Adrenal gland (tissue), 12 donors: ENCODE results near the gene GRID1. TPM values are rescaled to one million over a fixed set of nuclear protein-coding genes. Genes with fewer than 3 reads are reported as not detected.

Source experiments
- DNase-seq, 7 donors: peaks; one replicate each; pipeline ENCODE4 v3.0.0-alpha.2; 2019 to 2020
- H3K27ac ChIP-seq, 5 donors: fragments of 200-600 bp; sonication (generic) in 4 of 5; 1 replicate in 3 of 5; 2 replicates in 2 of 5; pipeline versions ENCODE4 v1.5.1 to v1.8.0; 2016 to 2020; ENCODE audit warnings: mild to moderate bottlenecking in 1 of 5
- H3K27me3 ChIP-seq: fragments of 200-600 bp; 2 replicates; pipeline ENCODE4 v1.8.0; 2021
- H3K36me3 ChIP-seq, 2 donors: fragments of 200-600 bp; replicated peaks in 1 of 2; 1 replicate in 1 of 2; 2 replicates in 1 of 2; pipeline versions ENCODE4 v1.5.1 to v1.8.0; 2018 to 2022
- H3K4me1 ChIP-seq, 2 donors: fragments of 200-600 bp; replicated peaks in 1 of 2; 1 replicate in 1 of 2; 2 replicates in 1 of 2; pipeline versions ENCODE4 v1.5.1 to v1.8.0; 2018 to 2021
- H3K4me3 ChIP-seq, 4 donors: fragments of 200-600 bp; sonication (generic) in 3 of 4; one replicate each; pipeline ENCODE4 v1.5.1; 2016 to 2018
- H3K9me3 ChIP-seq, 3 donors: fragments of 200-600 bp; sonication (generic) in 1 of 3; replicated peaks in 1 of 3; 1 replicate in 2 of 3; 2 replicates in 1 of 3; pipeline versions ENCODE4 v1.5.1 to v1.8.0; 2016 to 2021
- POLR2A ChIP-seq, 2 donors: fragments of 450-650 bp; IDR thresholded peaks; one replicate each; pipeline ENCODE4 v1.6.1; 2017; ENCODE audit warnings: antibody characterized with exemption in 2 of 2, mild to moderate bottlenecking in 2 of 2, moderate library complexity in 1 of 2
- WGBS, 4 donors: extraction: QIAGEN DNeasy Blood & Tissue Kit in 2 of 4; methylation state at CpG; one replicate each; pipeline versions ENCODE4 v1.1.5 to v1.1.7; 2013 to 2017; 5-methylcytosine and 5-hydroxymethylcytosine counted together
- intact Hi-C, 2 donors: fragments of 100-400 bp; cut with DNase I; formaldehyde crosslinking; loops; one replicate each; pipeline versions ENCODE4 v1.14.1 to v1.15.0; 2022 to 2023
- polyA plus RNA-seq, 3 donors: library from polyadenylated mRNA; stranded (reverse); fragments of 200-250 nt in 2 of 3; fragments of 350-450 nt in 1 of 3; fragmentation: Illumina TruSeq in 1 of 3; extraction: RNeasy Lipid Tissue Mini Kit (QIAGEN cat#74804) in 1 of 3; gene quantifications; one replicate each; pipeline ENCODE4 v1.2.3, GENCODE V29; 2013 to 2014
- total RNA-seq, 9 donors: library from RNA; depleted of rRNA in 4 of 9; stranded (reverse); fragments of >200 nt in 4 of 9; fragments of 120-200 nt in 1 of 9; fragmentation: NEBNext Ultra II Directional in 1 of 9; extraction: Animal tissue kit (Norgen Biotek cat#: 25700) in 1 of 9; gene quantifications; one replicate each; pipeline versions ENCODE4 v1.1.0 to v1.2.4, GENCODE V29; 2013 to 2023
- TF ChIP-seq, protein P1 (sequence below), 6 experiments: fragments of 450-650 bp in 4 of 6; fragments of 200-600 bp in 2 of 6; sonication (generic) in 1 of 6; IDR thresholded peaks; 1 replicate in 5 of 6; 2 replicates in 1 of 6; pipeline versions ENCODE4 v1.5.1 to v1.8.0; 2016 to 2021; ENCODE audit warnings: antibody characterized with exemption in 6 of 6, mild to moderate bottlenecking in 2 of 6, moderate library complexity in 1 of 6
- donor health status: healthy with polysubstance abuse.
- donor health status: Bipolar disorder and iron deficiency.
- donor health status: DM: yes; HTN: yes; CAD: no.
- donor health status: DM: no; HTN: no; CAD: no.
- donor health status: DM: no; HTN: no; CAD: no.
- donor health status: DM: yes; HTN: yes; CAD: no.

GRID1 gene
- total and polyA plus RNA-seq, 12 donors = 2.2 to 8.0 (median 4.1) TPM

DNA sequence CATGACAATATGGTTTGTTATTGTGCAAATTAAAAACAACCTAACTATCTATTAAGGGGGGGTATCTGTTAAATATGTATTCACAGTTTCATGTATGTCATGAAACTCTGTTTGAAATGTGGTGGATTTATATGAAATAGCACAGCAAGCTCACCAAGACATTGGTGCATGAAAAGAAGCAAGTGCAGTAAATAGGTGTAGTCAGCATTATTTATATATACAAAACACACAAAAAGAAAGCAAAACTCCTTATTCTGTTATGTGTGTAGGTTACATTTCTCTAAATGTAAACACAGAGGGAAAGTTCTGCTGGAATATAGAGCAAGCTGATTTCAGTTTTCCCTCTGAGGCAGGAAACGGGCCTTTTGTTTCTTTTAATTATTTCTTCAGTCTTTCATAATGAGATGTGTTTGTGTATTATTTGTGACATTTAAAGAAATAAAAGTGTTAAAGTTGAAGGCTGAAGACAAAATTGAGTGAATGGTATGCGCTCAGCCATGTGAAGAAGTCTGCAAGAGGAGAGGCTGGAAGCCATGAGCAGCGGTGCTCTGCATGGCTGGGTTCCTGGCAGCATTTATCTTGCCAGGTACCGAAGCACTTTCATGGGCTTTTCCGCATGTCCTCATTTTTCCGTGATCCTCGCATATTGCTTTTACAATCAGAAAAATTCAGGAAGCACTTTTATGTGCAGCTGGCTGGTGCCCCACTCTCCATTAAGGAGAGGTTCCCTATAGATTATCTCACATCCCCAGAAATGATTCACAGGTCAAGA lies 38.5 kb downstream of the GRID1 start:
- Histone ChIP-seq H3K9me3 (no peaks in the 10 kb centered on the region), H3K36me3 (no peaks in the 10 kb centered on the region), H3K4me1 (no peaks in the 10 kb centered on the region), H3K4me3 (no peak overlapping the region), H3K27ac (no peak overlapping the region), H3K27me3 (no peaks in the 10 kb centered on the region)
- intact Hi-C loops = no loop called here
- WGBS, 4 donors = 84 to 92% (median 86%) methylated on average over 7 of the region's 7 CpGs
- TF ChIP-seq POLR2A (IDR thresholded peaks at IDR 0.05) = no peak
- TF ChIP-seq, protein P1, sequence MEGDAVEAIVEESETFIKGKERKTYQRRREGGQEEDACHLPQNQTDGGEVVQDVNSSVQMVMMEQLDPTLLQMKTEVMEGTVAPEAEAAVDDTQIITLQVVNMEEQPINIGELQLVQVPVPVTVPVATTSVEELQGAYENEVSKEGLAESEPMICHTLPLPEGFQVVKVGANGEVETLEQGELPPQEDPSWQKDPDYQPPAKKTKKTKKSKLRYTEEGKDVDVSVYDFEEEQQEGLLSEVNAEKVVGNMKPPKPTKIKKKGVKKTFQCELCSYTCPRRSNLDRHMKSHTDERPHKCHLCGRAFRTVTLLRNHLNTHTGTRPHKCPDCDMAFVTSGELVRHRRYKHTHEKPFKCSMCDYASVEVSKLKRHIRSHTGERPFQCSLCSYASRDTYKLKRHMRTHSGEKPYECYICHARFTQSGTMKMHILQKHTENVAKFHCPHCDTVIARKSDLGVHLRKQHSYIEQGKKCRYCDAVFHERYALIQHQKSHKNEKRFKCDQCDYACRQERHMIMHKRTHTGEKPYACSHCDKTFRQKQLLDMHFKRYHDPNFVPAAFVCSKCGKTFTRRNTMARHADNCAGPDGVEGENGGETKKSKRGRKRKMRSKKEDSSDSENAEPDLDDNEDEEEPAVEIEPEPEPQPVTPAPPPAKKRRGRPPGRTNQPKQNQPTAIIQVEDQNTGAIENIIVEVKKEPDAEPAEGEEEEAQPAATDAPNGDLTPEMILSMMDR (IDR thresholded peaks at IDR 0.05) = no peak
- DNase-seq = no peak

DNA sequence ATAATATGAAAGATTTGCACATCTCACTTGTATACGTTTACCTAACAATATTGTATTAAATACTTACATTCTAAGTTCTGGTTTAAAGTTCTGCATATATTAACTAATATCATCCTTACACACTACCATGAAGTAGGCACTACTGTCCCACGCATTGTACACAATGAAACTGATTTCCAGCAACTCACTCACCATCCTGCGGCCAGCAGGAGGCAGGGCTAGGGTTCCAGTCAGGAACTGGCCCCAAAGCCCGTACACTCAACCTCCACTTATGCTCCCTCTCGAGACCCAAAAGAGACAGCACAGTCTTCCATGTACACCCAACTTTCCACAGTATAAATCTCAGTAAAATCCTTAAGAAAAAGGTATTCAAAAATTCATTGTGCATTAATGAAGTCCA lies 41.4 kb downstream of the GRID1 start:
- H3K36me3 ChIP-seq = no peaks in the 10 kb centered on the region
- 79 to 84% (median 83%) methylated on average over 5 of the region's 5 CpGs for WGBS, 4 donors
- TF ChIP-seq, protein P1 (IDR thresholded peaks at IDR 0.05) = no peak
- TF ChIP-seq POLR2A (IDR thresholded peaks at IDR 0.05) = no peak
- H3K9me3 ChIP-seq = no peaks in the 10 kb centered on the region
- no peak for DNase-seq
- H3K4me3 ChIP-seq = no peak overlapping the region
- intact Hi-C loops = no loop called here
- no peaks in the 10 kb centered on the region for H3K27me3 ChIP-seq
- H3K27ac ChIP-seq = no peak overlapping the region
- no peaks in the 10 kb centered on the region for H3K4me1 ChIP-seq

DNA sequence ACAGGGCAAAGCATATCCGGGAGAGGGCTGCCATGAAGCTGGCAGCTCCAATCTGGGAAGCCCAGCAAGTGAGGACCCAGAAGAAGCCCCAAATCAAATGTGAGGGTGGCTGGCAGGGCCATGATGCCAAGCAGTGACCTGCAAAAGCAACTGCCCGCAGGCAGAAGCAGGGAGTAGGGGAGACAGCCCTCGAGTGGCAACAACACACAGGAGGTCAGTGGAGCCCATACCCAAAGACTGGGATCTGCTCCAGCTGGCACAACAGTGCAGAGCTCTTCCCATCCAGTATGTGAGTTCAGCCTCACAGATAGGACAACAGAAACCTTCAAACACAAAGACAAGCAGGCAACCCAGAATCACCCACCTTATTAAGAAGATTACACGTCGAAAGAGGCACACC lies 45.0 kb downstream of the GRID1 start:
- Histone ChIP-seq H3K9me3 (no peaks in the 10 kb centered on the region), H3K27ac (no peak overlapping the region), H3K27me3 (no peaks in the 10 kb centered on the region), H3K36me3 (no peaks in the 10 kb centered on the region), H3K4me1 (no peaks in the 10 kb centered on the region), H3K4me3 (no peak overlapping the region)
- TF ChIP-seq, protein P1 (IDR thresholded peaks at IDR 0.05) = no peak
- TF ChIP-seq POLR2A (IDR thresholded peaks at IDR 0.05) = no peak
- DNase-seq = no peak
- intact Hi-C loops = no loop called here
- 72 to 85% (median 77%) methylated on average over 5 of the region's 5 CpGs for WGBS, 4 donors

DNA sequence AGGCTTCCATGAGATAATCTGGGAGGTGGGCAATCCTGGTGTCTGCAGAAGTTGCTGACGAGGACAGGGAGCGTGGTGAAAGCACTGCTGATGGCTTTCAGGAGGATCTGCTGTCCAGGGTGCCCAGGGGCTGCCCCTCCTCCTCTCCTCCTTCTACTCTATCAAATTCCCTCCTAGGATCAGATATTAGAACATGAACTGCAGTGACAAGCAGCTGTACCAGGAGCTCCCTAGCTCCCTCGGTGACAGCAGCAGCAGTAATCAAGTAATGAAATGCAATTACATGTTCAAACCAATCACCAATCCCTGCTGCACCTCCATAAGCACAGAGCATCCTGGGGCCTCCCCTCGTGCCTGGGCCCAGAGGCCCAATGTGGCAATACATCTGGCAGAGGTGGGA lies 46.9 kb downstream of the GRID1 start:
- Histone ChIP-seq H3K36me3 (no peaks in the 10 kb centered on the region), H3K4me1 (no peaks in the 10 kb centered on the region), H3K27ac (no peak overlapping the region), H3K9me3 (no peaks in the 10 kb centered on the region), H3K4me3 (no peak overlapping the region), H3K27me3 (no peaks in the 10 kb centered on the region)
- WGBS, 4 donors = 58 to 81% (median 75%) methylated on average over 2 to 4 of the region's 4 CpGs
- DNase-seq = peak in 1 of 7 donors; percentile 68
- intact Hi-C loops = no loop called here
- no peak for TF ChIP-seq POLR2A (IDR thresholded peaks at IDR 0.05)
- TF ChIP-seq, protein P1 (IDR thresholded peaks at IDR 0.05) = no peak
